HUES6 (cell line): Measurements from ENCODE around the gene OPRM1.
"Not testable (repeated sequence)": the region's sequence is repeated elsewhere in the genome, so short reads cannot be mapped to it uniquely, and the experiment has no call there.

Source experiments
- H3K27ac ChIP-seq: 2 replicates; pipeline ENCODE4 v1.7.0; 2013; ENCODE audit warnings: low read depth, mild to moderate bottlenecking, low read length, inconsistent platforms
- H3K27me3 ChIP-seq: 2 replicates; pipeline ENCODE4 v1.6.1; 2013; ENCODE audit warnings: low read length; ENCODE audit not compliant: control insufficient read depth, insufficient read depth
- H3K36me3 ChIP-seq: 2 replicates; pipeline ENCODE4 v1.6.1; 2013; ENCODE audit warnings: low read length; ENCODE audit not compliant: control insufficient read depth, insufficient read depth
- H3K4me1 ChIP-seq: 2 replicates; pipeline ENCODE4 v1.6.1; 2013; ENCODE audit warnings: low read length; ENCODE audit not compliant: control insufficient read depth, insufficient read depth
- H3K4me3 ChIP-seq: 2 replicates; pipeline ENCODE4 v1.5.1; 2013; ENCODE audit warnings: low read depth, low read length
- H3K9ac ChIP-seq: one replicate; pipeline ENCODE4 v1.6.1; 2013; ENCODE audit warnings: mild to moderate bottlenecking, low read length
- H3K9me3 ChIP-seq: 2 replicates; pipeline ENCODE4 v1.6.1; 2013; ENCODE audit warnings: low read depth, low read length; ENCODE audit not compliant: control insufficient read depth, insufficient read depth

OPRM1 gene

DNA sequence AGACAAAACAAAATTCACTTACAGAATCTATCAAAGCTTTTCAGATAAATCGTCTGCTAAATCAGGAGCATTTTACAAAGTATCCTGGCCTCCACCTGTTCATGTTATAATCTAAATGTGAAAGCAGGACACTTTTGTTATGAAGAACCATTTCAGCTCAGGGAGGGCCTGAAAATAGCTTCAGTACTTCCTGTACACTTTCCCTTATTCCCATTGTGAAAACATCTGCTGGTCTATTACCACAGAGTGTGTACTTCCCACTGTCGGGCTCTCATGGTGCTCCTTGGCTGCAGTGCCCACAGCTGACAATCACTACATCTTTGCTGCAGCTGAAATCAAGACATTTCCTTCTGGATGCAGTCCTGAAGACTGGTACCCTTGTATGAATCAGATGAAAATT, 128.1 kb downstream of the OPRM1 start:
- no peaks in the 10 kb centered on the region for H3K36me3 ChIP-seq
- no peak overlapping the region for H3K27ac ChIP-seq
- no peaks in the 10 kb centered on the region for H3K4me1 ChIP-seq
- no peak overlapping the region for H3K9ac ChIP-seq
- H3K9me3 ChIP-seq: peaks cover 10% of the 10 kb centered on the region
- no peak overlapping the region for H3K4me3 ChIP-seq
- H3K27me3 ChIP-seq: no peaks in the 10 kb centered on the region

DNA sequence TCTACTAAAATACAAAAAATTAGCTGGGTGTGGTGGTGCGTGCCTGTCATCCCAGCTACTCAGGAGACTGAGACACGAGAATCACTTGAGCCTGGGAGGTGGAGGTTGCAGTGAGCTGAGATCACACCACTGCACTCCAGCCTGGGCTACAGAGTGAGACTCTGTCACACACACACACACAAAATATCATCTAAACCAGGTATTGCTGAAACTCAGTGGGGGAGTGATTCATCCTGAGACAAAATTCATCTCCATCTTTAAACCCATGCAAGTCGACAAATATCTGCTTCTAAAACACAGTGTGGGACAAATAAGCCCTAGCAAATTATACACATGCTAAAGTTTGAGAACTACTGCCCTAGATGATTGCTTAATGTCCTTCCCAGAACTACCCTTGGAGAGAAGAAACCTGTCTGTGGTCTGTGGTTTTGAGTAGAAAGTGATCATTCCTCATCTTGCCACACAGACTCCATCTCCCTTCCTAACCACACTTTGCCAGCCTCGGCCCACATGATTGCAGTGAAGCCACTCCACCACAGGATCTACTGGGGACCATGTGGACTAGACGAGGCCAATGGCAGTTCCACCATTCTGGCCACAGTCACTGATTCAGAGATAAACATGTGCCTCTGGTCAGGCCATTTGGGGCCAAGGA, 130.3 kb downstream of the OPRM1 start:
- no peak overlapping the region for H3K27ac ChIP-seq
- no peak overlapping the region for H3K9ac ChIP-seq

GRCh38 chr6:154170106-154170505, 131.1 kb downstream of the OPRM1 start:
- no peaks in the 10 kb centered on the region for H3K36me3 ChIP-seq
- no peaks in the 10 kb centered on the region for H3K27me3 ChIP-seq
- H3K9me3 ChIP-seq: peaks cover 10% of the 10 kb centered on the region
- H3K9ac ChIP-seq: no peak overlapping the region
- no peak overlapping the region for H3K4me3 ChIP-seq
- no peaks in the 10 kb centered on the region for H3K4me1 ChIP-seq
- no peak overlapping the region for H3K27ac ChIP-seq

More for the DNA sequence above, 130.3 kb downstream of the OPRM1 start:
- Histone ChIP-seq H3K4me1 (no peaks in the 10 kb centered on the region), H3K36me3 (no peaks in the 10 kb centered on the region), H3K4me3 (no peak overlapping the region), H3K9me3 (peaks cover 10% of the 10 kb centered on the region), H3K27me3 (no peaks in the 10 kb centered on the region)

GRCh38 chr6:154172393-154172792, 133.4 kb downstream of the OPRM1 start:
- H3K4me3 ChIP-seq, H3K9ac ChIP-seq, H3K36me3 ChIP-seq, H3K27ac ChIP-seq, H3K4me1 ChIP-seq, H3K9me3 ChIP-seq, H3K27me3 ChIP-seq: not testable (repeated sequence)

- no peak overlapping the region for H3K9ac ChIP-seq
- no peaks in the 10 kb centered on the region for H3K36me3 ChIP-seq
- H3K4me1 ChIP-seq: no peaks in the 10 kb centered on the region
- H3K9me3 ChIP-seq: no peaks in the 10 kb centered on the region
- no peak overlapping the region for H3K27ac ChIP-seq
- H3K4me3 ChIP-seq: no peak overlapping the region
- no peaks in the 10 kb centered on the region for H3K27me3 ChIP-seq
Measured at GRCh38 chr6:154179434-154179833, 140.4 kb downstream of the OPRM1 start.

GRCh38 chr6:154187203-154187602, 148.2 kb downstream of the OPRM1 start:
- Histone ChIP-seq H3K9me3 (no peaks in the 10 kb centered on the region), H3K4me3 (no peak overlapping the region), H3K27ac (no peak overlapping the region), H3K4me1 (no peaks in the 10 kb centered on the region), H3K27me3 (no peaks in the 10 kb centered on the region), H3K9ac (no peak overlapping the region), H3K36me3 (no peaks in the 10 kb centered on the region)

DNA sequence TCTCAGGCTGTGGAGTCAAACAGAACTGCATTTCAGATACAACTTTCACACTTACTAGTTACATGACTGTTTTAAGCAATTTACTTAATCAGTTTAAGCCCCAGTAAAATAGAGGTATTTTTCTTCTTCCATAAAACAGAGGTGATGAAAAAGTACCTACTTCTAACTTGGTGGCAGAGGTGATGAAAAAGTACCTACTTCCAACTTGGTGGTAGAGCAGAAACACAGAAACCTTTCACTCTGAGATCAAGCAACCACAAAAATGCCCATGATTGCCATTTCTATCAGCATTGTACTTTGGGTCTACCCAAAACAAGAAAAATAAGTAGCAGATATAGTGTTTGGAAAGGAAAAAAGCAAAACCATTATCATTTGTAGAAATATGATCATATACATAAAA, 148.7 kb downstream of the OPRM1 start:
- Histone ChIP-seq H3K27me3 (no peaks in the 10 kb centered on the region), H3K4me3 (no peak overlapping the region), H3K4me1 (no peaks in the 10 kb centered on the region), H3K36me3 (no peaks in the 10 kb centered on the region), H3K9ac (no peak overlapping the region), H3K27ac (no peak overlapping the region), H3K9me3 (no peaks in the 10 kb centered on the region)

- no peak overlapping the region for H3K9ac ChIP-seq
- H3K27ac ChIP-seq: no peak overlapping the region
- H3K4me1 ChIP-seq: no peaks in the 10 kb centered on the region
Measured at GRCh38 chr6:154196333-154196885, 157.4 kb downstream of the OPRM1 start.

GRCh38 chr6:154197196-154197860, 158.3 kb downstream of the OPRM1 start:
- Histone ChIP-seq H3K9me3 (no peaks in the 10 kb centered on the region), H3K27ac (no peak overlapping the region), H3K4me3 (no peak overlapping the region), H3K9ac (no peak overlapping the region), H3K36me3 (no peaks in the 10 kb centered on the region), H3K4me1 (no peaks in the 10 kb centered on the region), H3K27me3 (no peaks in the 10 kb centered on the region)

More at GRCh38 chr6:154196333-154196885, 157.4 kb downstream of the OPRM1 start:
- Histone ChIP-seq H3K36me3 (no peaks in the 10 kb centered on the region), H3K27me3 (no peaks in the 10 kb centered on the region), H3K4me3 (no peak overlapping the region), H3K9me3 (no peaks in the 10 kb centered on the region)

GRCh38 chr6:154201688-154202087, 162.6 kb downstream of the OPRM1 start:
- H3K9me3 ChIP-seq, H3K27ac ChIP-seq, H3K36me3 ChIP-seq, H3K9ac ChIP-seq, H3K4me3 ChIP-seq, H3K27me3 ChIP-seq, H3K4me1 ChIP-seq: not testable (repeated sequence)

DNA sequence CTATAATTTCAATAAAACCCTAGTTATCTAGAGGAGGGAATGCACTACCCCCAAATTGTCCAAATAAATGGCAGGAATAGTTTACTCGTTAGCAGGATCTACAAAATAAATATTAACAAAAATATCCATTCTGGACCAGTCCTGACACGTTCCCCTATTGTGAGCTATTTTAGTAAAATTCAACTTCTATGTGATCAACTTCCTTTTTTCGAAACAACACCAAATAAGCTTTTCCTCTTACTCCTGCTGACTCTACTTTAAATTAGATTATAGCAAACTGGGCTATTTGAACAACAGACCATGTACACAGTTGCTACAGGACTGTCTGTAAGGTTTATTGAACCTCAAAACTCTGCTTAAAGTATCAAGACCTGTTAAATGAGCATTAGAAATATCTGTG, 163.3 kb downstream of the OPRM1 start:
- H3K36me3 ChIP-seq: no peaks in the 10 kb centered on the region

More for the DNA sequence above, 163.3 kb downstream of the OPRM1 start:
- Histone ChIP-seq H3K27me3 (no peaks in the 10 kb centered on the region), H3K4me3 (no peak overlapping the region), H3K27ac (no peak overlapping the region), H3K9ac (no peak overlapping the region), H3K9me3 (no peaks in the 10 kb centered on the region), H3K4me1 (no peaks in the 10 kb centered on the region)
